GM10266 (cell line): Measurements from ENCODE around the gene ADIG.
"Not testable (repeated sequence)": the region's sequence is repeated elsewhere in the genome, so short reads cannot be mapped to it uniquely, and the experiment has no call there.

ENCODE experiments used
- DNase-seq: peaks from one replicate; pipeline ENCODE4 v3.0.0; 2012; ENCODE audit errors: extremely low spot score
- TF ChIP-seq, protein P1 (sequence below): IDR thresholded peaks from 2 replicates; pipeline ENCODE4 v1.5.1; 2012; ENCODE audit warnings: mild to moderate bottlenecking, low read depth; ENCODE audit not compliant: control insufficient read depth, insufficient read depth; ENCODE audit errors: missing control alignments

ADIG gene

DNA sequence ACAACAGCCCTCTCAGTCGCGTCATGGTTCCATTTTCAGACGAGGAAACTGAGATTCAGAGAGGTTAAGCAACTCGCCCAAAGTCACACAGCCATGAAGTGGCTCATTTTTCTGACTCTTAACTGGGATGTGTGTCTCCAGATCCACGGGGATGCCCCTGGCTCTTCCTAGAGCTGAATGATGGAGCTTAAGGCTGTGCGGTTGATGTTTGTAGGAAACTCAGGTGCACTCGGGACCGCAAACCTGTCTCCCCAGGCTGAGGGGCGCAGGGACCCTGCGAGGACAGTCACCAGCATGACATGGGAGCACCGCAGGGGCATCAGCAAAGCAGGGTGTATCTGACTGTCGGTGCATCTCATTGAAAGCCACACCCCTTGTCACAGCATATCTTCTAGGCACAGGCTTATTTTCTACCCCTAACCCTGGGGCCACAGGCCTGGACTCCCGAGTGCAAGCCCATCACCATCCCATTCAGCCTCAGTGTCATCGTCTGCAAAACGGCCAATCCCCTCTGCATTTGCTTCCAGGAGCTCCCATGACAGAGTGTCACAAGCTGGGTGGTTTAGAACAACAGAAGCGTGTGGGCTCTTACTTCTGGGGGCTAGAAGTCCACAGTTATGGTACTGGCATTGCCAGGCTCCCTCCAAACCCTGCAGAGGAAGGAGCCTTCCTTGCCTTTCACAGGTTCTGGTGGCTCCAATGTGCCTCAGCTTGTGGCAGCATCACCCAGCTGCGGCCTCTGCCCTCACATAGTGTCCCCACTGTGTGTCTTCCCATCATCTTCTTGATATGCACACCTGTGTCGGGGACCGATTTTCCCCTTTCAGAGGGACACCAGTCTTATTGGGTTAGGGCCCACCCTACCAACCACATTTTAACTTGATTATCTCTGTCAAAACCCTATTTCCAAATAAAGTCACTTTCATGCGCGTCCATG lies 10.7 kb downstream of the ADIG start:
- DNase-seq, result no peak
- TF ChIP-seq, protein P1, sequence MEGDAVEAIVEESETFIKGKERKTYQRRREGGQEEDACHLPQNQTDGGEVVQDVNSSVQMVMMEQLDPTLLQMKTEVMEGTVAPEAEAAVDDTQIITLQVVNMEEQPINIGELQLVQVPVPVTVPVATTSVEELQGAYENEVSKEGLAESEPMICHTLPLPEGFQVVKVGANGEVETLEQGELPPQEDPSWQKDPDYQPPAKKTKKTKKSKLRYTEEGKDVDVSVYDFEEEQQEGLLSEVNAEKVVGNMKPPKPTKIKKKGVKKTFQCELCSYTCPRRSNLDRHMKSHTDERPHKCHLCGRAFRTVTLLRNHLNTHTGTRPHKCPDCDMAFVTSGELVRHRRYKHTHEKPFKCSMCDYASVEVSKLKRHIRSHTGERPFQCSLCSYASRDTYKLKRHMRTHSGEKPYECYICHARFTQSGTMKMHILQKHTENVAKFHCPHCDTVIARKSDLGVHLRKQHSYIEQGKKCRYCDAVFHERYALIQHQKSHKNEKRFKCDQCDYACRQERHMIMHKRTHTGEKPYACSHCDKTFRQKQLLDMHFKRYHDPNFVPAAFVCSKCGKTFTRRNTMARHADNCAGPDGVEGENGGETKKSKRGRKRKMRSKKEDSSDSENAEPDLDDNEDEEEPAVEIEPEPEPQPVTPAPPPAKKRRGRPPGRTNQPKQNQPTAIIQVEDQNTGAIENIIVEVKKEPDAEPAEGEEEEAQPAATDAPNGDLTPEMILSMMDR, result no peak

DNA sequence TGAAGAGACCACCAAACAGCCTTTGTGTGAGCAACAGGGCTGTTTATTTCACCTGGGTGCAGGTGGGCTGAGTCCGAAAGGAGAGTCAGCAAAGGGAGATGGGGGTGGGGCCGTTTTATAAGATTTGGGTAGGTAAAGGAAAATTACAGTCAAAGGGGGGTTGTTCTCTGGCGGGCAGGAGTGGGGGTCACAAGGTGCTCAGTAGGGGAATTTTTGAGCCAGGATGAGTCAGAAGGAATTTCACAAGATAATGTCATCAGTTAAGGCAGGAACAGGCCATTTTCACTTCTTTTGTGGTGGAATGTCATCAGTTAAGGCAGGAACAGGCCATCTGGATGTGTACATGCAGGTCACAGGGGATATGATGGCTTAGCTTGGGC lies 11.4 kb downstream of the ADIG start:
- DNase-seq, result not testable (repeated sequence)

DNA sequence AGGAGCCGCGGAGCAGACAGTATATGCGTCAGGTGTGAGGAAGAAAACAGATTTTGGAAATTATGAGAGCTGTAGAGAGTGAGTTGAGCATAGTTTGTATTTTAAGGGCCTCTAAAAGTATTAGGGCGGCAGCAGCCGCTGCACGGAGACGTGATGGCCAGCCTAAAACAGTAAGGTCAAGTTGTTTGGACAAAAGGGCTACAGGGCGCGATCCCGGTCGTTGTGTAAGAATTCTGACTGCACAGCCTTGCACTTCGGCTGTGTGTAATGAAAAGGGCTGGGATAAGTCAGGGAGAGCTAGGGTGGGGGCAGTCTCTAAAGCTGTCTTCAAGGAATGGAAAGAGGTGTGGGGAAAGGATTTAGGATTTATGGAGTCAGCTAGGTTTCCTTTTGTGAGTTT lies 13.3 kb downstream of the ADIG start:
- not testable (repeated sequence) for DNase-seq

DNA sequence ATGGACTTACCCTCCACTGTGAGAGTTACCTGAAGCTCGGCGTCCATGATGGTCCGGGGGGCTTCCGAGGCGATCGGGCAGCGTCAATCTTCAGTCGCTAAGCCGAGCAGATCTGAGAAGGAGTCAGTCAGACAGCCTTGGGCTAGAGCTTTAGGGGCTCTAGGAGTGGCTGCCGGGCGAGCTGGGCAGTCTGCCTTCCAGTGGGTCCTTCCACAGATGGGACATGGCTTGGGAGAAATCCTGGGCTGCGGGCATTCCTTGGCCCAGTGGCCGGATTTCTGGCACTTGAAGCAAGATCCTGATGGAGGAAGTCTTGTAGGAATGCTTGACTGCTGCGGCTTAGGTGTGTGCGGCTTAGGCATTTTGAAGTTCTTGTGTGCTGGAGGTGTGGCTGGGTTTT lies 14.9 kb downstream of the ADIG start:
- not testable (repeated sequence) for DNase-seq

DNA sequence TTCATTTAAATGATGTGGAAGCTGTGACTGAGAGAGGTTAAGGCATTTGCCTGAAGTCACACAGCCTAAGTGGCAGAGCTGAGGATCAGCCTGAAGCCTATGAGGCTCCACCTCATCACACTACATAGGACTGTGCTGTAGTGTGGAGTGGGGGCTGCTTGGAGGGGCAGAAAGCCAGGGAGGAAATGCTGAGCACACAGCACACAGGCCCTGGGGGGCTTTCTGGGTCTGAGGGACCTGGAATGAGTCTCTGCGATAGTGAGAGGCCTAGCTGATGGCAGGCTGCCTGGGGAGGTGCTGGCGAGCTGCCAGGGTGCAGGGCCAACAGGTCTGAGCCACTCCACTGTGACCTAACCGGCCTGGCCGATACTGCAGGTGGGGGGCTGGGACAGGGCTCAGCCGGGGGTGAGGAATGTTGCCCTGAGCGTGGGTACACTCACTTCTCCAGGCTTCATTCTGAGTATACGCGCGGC lies 18.4 kb downstream of the ADIG start:
- no peak for DNase-seq
- TF ChIP-seq, protein P1, result no peak

DNA sequence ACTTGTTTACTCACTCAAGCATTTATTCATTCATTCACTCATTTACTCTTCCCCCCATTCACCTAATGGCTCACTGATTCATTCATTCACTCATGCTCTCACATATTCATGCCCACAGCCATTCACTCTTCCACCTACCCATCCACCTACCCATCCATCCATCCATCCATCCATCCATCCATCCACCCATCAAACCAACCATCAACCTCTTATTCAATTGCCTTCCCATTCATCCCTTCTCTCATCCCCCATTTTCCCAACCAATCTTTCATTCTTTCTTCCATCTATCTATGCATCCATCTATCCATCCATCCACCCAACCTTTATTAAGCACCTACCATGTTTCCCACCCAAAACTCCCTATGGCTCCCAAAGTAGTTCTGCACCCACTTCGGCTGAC lies 19.1 kb downstream of the ADIG start:
- no peak for DNase-seq
- TF ChIP-seq, protein P1, result no peak

DNA sequence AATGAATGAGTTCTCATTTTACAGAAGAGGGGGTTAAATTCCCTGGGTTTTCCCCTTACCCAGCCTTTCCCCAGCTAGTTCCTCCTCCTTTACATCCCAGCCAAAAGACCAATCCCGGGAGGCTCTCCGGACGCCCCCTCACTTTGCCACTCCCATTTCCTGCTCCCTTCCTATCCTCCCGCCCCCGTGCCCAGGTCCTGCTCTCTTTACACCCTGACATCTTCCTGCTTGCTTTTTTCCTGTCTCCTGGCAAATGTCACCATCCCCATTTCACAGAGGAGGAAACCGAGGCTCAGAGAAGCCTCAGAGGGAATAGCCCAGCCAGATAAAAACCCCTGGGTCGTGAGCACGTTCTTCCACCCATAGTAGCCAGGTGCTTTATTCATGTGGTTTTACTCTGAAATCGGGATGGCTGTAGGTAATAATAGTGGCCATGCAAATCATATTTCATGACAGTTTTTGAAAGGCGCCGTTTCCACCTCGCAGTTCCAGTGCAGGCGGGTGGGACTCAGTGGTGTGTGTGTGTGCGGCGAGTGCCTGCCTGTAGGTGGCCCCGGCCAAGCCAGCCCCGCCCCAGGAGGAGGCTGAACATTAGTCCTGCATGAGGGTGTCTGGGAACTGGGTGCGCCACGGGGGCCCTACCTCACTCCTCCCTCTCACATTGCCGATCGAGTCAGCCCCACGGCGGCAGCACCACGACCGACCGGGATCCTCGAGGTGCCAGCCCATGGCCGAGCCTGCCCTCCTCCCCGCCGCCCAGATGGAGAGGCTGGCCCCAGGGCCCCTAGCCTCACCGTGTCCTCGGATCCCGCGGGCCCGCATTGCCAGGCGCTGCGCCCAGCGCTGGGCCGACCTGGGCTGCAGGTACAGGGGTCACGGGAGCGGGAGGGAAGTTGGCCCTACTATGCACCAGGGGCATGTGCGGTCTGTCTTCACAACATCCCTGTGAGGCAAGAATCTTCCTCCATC lies 20.5 kb downstream of the ADIG start, which contains the start of gene ARHGAP40:
ARHGAP40 (plus strand) TSS at position 594 of the 969 bp plus-strand sequence.
- peak; percentile 52 for DNase-seq
- TF ChIP-seq, protein P1, result peak; percentile 8

DNA sequence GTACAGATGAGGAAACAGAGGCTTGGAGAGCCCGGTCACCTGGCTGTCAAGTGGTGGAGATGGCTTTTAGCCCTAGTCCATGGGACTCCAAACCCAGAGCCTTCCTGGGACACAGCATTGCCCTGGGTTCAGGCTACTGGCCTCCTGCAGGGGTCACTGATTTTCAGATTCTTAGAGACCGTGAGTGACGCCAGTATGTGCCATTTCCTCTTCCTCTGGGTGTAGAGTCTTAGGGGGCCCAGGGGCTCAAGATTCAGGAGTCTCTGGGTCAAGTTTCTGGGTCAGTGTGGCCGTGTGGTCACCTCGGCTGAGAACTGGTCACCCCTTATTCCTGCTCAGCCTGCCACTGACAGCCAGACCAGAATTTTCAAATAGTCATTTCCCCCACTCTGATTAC lies 21.2 kb downstream of the ADIG start:
- TF ChIP-seq, protein P1, result no peak
- DNase-seq, result no peak
